ENCODE results near the gene MOB1A.
"Not testable (repeated sequence)": the region's sequence is repeated elsewhere in the genome, so short reads cannot be mapped to it uniquely, and the experiment has no call there.

MOB1A gene

DNA sequence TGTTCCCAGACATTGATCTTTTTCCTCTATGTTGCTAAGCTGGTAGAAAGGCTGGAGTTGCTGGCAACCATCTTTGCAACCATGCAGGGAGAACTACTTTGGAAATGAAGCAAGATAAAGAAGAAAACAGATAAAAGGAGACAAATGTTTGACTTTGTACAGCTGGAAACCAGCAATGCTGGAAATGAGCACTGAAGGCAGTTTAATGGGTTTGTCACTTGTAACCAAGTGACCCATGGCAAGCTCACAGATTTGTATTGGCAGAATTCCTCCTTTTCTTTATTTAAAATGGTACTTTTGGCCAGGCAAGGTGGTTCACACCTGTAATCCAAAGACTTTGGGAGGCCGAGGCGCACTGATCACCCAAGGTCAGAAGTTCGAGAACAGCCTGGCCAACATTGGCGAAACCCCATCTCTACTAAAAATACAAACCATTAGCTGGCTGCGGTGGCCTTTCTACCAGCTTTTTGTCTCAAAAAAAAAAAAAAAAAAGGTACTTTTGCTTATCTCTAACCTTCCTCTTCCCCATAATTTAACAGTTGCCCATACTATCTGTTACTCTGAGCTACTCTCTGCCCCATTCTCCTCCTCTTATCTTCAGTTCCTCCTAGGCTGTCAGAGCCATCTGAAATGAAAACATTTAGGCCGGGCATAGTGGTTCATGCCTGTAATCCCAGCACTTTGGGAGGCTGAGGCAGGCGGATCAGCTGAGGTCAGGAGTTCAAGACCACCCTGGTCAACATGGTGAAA is 28.9 kb downstream of the MOB1A start:
- in situ Hi-C loops (cut with MboI; ENCODE audit: low sequenced_read_pairs): no loop called here

DNA sequence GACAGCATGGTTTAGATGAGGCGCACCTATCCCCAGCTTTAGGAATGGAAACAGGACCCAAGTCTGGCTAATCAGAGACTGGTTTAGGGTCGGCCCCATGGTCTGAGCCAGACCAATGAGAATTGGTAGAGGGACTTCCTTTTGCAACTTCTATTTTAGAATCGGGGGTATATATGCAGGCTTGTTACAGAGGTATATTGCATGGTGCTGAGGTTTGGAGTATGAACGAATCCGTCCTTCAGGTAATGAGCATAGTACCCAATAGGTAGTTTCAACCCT is 29.5 kb downstream of the MOB1A start:
- in situ Hi-C loops (cut with MboI; ENCODE audit: low sequenced_read_pairs): no loop called here

DNA sequence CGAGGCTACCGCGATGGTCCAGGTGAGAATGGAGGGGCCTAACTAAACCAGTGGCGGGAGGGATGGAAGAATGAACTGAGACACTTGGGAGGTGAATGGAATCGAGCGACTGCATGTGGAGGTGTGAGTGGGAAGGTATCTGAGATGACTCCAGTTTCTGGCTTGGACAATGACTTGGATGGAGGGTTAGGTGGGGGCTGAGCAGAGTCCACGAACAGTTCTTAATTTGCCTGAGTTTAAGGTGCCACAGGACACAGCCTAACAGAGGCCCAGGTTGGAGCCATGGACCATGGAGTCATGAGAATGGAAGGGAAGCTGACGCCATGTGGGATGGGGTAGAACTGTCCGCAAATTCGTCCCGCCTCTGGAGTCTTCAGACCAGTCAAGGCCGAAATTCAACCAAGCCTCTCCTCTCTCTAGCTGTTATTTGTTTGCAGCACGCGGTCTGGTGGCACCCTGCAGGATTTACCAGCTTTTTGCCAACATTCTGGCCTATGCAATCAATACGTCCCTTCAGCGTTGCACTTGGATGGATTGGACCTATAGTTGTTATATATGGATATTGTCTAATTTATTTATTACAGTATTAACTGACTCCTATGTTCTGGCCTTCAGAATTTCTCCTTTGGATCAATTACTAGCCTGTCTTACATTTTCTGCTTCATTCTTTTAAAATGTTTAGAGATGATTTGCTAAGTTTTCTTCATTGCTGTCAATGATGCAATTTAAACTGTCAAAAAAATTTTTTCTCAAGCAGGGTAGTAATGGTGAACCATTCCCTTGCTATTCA is 30.0 kb downstream of the MOB1A start:
- in situ Hi-C loops (cut with MboI; ENCODE audit: low sequenced_read_pairs): no loop called here

DNA sequence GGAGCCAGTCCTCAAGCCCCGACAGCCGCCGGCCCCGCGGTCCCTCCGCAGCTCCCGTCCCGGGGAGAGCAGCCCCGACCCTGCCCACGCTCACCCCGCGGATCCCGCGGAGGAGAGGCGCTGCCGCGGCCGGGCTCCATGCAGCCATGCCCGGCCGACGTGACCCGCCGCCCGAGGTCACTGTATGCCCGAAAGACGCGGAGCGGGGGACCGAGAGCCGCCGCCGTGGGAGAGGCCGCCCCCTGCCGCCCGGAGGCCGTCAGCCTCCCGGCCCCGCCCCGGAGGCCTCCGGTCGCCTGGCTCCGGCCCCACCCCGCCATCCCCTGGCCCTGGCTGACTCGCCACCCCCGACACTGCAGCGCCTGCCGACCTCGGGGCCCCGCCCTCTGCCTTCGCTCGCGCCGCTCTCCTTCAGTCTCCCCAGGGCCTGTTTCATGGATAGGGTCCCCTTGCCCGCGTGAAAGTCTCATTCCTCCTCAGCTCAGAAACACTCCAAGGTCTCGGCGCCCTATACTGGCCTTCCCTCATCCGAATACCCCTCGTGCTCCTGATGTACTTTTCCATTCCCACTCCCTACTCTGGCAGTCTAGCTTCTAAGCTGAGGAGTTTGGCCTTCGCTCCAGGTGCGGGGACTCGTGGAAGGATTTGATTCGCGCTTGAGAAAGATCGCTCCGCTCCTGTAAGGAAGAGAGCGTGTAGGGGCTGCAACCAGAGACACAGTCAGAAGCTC is 30.8 kb downstream of the MOB1A start, which contains the start of gene BOLA3:
TSS of gene BOLA3 (minus strand) at position 186 of the 730 bp plus-strand sequence. CDS start at position 148, 38 bp downstream.
- in situ Hi-C loops (cut with MboI; ENCODE audit: low sequenced_read_pairs): no loop called here

DNA sequence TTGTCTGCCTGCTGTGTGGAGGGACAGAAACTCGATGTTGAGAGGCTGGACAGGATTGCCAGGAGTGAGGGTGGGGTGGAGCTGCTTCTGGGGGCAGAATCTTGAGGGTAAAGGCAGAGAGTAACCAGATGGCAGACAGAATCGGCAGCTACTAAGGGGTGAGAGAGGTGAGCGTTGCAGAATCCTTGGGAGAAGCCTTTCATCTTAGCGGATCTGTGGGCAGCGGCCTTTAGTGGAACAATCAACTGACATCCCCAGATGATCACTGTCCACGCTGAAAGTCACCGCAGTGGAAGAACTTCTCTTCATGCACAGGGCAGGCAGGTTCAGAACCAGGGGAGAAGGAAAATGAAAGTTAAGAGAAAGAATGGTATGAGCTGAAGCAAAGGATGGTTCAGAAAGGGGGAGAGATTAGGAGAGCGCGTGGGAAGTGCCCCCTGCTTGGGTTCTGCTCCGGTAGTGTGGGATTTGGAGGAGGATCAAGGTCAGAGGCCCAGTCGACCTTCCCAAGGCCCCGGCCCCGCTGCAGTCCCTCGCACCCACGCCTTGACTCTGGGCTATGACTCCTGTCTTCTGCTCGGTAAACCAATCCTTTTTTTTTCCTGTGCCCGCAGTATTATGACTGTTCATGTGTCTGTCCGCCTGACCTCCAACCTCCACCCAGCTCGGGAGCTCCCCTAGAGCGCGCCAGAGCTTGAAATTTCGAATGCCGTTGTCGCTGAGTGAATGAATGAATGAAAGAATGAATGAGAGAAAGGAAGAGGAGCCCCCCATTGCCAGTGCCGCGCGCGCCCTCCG is 31.6 kb downstream of the MOB1A start:
- in situ Hi-C loops (cut with MboI; ENCODE audit: low sequenced_read_pairs): no loop called here

DNA sequence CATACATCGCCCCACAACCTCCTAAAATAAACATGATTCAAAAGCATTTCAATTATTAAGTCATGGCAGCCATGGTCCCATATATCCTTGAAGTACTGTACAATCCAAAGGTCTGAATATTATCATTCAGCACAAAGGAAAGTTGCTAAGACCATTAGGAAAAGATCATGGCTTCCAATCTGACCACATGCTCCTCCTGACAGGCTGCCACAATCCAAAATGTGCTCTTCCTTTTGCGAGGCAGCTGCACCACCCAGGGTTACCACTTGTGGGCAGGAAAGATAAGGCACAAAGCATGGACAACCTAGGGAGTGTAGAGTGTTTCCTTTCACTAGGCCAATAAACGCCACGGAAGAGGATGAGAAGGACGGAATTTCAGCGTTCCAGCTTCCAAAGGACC is 36.3 kb downstream of the MOB1A start:
- in situ Hi-C loops (cut with MboI; ENCODE audit: low sequenced_read_pairs): no loop called here

DNA sequence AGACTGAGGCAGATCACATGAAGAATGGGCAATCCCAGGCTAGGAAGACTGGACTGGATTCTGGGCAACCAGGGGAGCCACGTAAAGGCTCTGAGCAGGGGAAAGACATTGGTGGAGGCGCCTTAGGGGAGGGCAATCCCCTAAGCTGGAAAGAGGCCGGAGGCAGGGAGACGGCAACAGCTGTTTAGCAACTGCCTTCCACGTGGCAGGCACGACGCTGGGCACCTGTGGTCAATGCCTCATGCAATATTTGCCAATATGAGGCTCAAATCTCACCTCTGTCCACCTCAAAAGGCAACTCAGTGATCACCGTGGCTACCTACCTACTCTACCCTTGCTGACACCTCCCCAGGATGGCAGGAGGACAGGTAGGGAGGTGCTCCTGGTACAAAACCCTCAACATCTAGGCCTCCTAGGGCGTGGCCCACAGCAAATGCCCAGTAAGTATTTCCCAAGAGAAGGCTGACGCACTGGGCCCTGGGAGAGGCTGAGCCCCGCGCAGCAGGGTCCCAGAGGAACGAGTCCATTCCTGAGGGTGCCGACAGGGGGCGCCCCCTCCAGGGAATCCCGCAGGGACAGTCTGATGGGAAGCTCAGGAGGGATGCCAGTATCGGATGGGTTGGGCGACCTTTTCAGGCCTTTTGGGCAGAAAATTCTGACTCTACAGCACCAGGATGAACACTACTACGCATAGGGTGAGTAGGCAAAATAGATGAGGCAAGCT is 39.9 kb downstream of the MOB1A start:
- in situ Hi-C loops (cut with MboI; ENCODE audit: low sequenced_read_pairs): no loop called here

DNA sequence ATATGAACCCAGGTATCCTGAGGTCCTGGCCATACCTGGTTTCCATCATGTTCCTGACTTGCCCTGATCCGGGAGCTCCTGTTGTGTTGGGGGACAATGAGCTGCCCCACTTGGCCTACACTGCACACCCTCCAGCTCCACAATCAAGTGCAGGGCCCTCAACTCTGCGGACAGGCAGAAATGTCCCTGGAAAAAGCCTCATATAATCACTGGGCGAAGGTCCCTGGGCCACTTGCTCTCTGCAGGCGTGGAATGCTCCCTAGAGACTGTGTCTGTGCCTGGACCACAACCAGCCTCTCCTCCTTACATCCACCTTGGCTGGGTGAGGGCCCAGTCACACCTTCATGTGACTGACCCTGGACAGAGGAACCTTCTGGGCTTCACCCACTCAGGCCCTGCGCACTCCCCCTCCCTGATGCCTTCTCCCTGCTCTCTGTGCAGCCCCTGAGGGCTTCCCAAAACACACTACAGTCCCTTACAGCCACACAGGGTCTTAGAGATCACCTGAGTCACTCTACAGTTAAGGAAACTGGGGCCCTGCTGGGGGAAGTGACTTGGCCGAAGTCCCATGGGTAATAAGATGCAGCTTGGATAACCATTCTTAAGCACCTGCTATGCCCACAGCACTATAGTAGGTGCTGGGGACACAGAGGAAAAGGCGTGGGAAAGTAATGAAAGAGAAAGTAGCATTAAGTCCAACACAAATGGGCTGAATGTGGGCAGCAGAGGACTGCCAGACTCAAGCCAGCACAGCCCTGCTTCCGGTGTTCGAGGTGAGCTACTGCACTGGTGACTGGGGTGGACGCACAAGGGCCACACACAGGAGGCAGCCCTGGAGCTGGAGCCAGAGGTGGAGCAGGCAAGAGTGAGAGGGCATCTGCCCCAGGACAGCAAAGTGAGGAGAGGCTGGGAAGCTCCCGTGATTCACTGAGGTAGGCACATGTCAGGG is 40.8 kb downstream of the MOB1A start:
- in situ Hi-C loops (cut with MboI; ENCODE audit: low sequenced_read_pairs): no loop called here

DNA sequence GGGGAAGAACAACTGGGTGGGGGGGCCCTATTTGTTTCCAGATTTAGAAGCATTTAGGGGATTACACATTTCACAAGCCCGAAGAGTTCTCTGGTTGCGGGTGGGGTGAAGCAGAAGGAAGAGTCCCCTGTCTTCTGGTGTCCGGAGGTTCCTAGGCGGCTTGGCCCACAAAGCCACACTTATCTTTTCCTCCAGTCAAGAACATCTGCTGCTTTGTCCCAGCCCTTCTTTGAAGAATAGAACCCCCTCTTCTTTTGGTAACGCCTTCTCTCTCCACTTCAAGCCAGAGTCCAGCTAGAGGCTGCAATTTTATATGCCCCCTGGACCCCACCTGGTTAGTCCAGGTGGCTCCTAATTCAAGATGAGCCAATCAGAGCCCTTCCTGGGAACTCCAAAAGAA is 46.8 kb downstream of the MOB1A start:
- in situ Hi-C loops (cut with MboI; ENCODE audit: low sequenced_read_pairs): no loop called here

DNA sequence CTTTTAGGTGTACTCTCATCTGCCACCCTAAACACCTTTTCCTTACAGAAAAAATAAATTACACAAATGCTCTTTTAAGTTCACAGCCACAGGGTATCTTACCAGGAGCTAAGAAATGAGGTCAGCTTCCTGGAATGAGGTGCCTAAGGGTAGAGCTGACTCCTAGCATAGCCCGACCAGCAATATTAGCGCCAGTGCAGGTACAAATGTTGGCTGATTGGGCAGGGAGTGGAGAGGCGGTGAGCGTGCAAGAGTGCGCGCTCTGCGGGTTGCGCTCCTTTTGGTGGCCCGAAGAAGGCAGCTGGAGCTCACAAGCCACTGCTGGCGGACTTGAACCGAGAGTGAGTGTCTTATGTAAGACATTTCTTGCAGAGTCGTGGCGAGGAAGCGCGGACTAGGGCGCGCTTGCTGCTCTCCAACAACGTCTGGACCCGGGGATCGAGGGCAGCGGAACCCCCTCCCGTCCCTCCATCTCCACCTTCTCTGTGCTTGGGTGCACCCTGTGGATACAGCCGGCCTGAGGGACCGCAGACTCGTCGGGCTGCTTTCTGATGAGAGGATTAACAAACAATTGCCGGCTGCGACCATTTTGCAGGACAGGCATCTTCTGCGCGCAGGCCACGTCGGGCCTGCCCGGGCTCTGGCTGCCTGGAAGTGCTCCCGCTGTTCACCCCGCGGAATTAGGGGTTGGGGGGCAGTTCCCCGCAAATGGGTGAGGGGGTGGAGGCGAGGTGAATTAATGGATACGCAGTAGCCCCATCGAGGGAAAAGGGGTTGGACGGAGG is 48.3 kb downstream of the MOB1A start:
- in situ Hi-C loops (cut with MboI; ENCODE audit: low sequenced_read_pairs): no loop called here

DNA sequence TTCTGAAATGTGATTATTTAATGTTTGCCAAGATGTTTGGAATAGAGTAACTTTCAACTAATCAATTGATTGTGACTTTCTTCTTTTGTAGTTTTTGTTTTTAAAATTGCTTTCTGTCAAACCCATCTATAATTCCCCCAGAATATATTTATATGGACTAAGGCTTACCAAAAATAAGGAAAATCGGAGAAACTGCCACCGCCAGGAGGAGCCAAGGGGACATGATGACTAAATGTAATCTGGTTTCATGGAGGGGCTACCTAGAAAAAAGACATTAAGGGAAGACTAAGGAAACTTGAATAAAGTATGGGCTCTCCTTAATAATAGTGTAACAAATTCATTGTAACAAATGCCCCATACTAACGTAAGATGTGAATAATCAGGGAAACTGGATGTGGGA is 50.5 kb downstream of the MOB1A start:
- in situ Hi-C loops (cut with MboI; ENCODE audit: low sequenced_read_pairs): no loop called here

DNA sequence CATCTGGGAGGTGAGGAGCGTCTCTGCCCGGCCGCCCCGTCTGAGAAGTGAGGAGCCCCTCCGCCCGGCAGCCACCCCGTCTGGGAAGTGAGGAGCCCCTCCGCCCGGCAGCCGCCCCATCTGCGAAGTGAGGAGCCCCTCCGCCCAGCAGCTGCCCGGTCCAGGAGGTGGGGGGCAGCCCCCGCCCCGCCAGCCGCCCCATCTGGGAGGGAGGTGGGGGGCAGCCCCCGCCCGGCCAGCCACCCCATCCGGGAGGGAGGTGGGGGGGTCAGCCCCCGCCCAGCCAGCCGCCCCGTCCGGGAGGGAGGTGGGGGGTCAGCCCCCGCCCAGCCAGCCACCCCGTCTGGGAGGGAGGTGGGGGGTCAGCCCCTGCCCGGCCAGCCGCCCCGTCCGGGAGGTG is 54.7 kb downstream of the MOB1A start:
- in situ Hi-C loops (cut with MboI; ENCODE audit: low sequenced_read_pairs): not testable (repeated sequence)

DNA sequence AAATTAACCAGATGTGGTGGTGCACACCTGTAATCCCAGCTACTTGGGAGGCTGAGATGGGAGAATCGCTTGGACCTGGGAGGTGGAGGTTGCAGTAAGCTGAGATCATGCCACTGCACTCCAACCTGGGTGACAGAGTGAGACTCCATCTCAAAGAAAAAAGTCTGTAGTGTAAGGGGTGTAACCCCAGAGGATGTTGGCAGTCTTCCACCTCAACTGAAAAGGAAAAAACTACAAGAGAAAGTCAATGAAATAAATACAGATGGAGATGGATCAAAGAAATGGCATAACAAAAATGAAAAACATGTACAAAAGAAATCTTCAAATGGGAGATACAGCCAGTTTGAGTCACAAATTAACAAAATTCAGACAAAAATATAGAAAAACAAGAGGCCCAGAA is 56.8 kb downstream of the MOB1A start:
- in situ Hi-C loops (cut with MboI; ENCODE audit: low sequenced_read_pairs): not testable (repeated sequence)

DNA sequence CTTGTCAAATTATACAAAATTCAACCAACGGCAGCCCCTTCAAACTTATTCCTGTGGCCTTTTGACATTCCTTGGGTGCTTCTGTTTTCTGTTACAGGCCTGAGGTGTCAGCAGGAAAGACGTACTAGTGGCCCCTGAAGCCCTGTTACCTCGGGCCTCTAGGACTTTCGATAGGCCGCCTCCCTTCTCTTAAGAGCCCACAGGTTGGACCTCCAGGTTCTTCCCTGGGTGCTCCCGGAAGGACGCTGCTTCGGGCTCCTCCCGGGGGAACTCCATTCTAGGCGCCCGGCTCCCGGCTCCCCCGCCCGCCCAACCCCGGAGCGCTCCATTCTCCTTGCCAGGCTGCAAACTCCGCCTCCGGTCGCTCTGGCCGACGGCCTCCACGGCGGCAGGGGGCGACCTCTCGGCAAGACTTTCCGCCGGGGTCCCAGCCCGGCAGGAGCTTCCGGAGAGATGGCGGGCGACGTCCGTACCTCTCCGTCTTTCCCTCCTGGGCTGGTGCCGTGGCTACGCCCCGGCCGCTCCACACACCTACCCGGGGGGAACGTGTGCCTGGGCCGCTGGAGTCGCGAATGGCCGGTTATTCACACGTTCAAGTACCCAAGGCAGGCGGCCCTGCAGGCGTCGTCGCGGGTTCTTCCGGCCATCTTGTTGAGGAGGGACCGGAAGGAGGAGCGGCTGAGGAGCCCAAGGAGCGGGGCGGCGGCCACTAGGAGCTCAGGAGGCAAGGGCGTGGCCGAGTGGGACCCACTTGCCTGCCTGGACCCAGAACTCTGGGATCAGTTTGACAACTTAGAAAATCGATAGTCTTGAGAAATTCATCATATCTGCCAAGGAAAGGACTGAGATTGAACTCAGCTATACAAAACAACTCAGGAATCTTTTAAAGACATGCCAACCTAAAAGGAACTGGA is 58.5 kb downstream of the MOB1A start:
- in situ Hi-C loops (cut with MboI; ENCODE audit: low sequenced_read_pairs): no loop called here

DNA sequence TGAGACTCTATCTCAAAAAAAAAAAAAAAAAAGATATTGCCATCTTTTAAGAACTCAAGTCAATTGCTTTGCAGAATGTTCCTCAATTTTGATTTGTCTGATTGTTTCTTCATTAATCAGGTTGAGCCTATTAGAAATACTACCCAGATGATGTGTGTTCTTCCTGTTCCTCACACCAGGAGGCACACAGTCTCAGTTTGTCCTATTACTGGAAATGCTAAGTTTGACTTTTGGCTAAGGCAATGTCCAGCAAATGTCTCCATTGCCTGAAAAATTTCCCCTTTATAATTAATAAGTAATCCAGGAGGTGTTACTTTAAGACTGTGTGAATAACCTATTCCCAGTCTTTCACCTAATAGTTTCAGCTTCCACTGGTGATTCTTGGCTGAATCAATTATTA is 59.3 kb downstream of the MOB1A start:
- in situ Hi-C loops (cut with MboI; ENCODE audit: low sequenced_read_pairs): no loop called here

DNA sequence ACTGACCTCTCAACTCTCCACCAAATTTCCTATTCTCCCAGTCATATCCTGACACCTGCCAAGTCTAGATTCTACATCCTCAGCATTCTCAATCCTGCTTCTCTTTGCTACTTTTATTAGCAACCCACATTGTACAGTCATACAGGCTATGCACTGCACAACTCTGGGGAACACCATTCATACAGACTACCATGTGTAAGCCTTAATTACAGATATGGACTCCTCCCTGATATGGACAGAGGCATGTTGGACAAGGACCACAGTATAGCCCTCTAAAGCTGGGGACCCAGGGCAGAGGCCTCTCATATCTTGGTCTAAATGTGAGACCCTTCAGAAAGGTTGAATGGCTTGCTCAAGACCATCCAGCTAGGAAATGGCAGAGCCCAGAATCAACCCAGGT is 67.3 kb downstream of the MOB1A start:
- in situ Hi-C loops (cut with MboI; ENCODE audit: low sequenced_read_pairs): no loop called here

DNA sequence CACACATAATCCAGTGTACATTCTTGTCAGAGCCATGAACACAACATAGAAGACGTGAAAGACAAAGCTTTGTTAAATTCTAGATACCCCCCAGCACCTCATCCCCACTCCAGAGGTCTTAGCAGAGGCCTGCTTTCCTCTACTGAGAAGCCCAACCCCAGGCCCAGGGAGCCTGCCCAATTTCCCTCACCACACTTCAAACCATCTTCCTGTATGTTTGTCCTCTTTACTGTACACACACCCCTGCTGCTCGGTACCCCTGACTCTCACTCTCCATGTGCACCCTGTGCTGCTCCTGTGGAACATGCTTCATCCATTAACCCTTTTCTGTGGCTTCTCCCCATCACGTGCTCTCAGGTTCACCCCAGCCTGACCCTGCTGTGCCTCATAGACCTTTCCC is 68.1 kb downstream of the MOB1A start:
- in situ Hi-C loops (cut with MboI; ENCODE audit: low sequenced_read_pairs): no loop called here

DNA sequence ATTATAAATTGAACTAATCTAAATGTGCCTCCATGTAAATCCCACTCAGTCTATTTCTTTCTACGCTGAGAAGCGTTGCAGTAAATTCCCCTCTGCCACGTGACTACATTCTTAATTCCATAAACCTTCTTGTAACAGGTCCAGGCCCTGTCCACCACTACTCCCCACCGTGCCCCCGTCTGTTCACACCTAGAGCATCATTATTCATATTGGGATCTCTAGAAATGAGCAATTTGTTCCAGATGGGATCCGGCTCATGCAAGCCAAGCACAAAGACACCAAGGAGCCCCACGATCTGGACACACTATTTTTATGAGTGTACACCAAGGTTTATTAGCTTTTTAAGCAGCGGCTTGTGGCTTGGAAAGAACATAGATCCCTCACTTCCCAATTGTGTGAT is 69.1 kb downstream of the MOB1A start:
- in situ Hi-C loops (cut with MboI; ENCODE audit: low sequenced_read_pairs): no loop called here
